Stimulated activated CD4-positive, alpha-beta T cell treated with anti-CD3 and anti-CD28 coated beads, Interleukin-1b, Interleukin-23, amount 100 ng/mL, for 4 hours (primary cell): ENCODE measurements around the gene DCDC2B.
"Not testable (repeated sequence)": the region's sequence is repeated elsewhere in the genome, so short reads cannot be mapped to it uniquely, and the experiment has no call there.

Experiments used
- DNase-seq, 2 donors: peaks; one replicate each; pipeline ENCODE4 v3.0.0-alpha.2; 2020; ENCODE audit warnings: low read depth in 2 of 2

The DCDC2B gene

GRCh38 chr1:32256473-32257226 lies 47.8 kb downstream of the DCDC2B start:
- no peak for DNase-seq

GRCh38 chr1:32257227-32257508 lies 48.3 kb downstream of the DCDC2B start:
- no peak for DNase-seq

DNA sequence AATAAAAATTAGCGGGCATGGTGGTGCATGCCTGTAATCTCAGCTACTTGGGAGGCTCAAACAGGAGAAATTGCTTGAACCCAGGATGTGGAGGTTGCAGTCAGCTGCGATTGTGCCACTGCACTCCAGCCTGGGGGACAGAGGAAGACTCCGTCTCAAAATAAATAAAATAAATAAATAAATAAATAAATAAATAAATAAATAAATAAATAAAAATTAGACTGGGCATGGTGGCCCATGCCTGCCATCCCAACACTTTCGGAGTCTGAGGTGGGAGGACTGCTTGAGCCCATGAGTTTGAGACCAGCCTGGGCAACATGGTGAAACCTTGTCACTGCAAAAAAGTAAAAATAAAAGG lies 54.3 kb downstream of the DCDC2B start:
- DNase-seq: not testable (repeated sequence)

GRCh38 chr1:32263744-32264143 lies 54.9 kb downstream of the DCDC2B start:
- no peak for DNase-seq
